Stimulated activated CD8-positive, alpha-beta memory T cell treated with anti-CD3 and anti-CD28 coated beads, Interleukin-12 subunit alpha, Interleukin-12 subunit beta, amount 100 ng/mL, for 24 hours (primary cell): ENCODE data around the gene OLA1.

ENCODE experiments used
- DNase-seq: peaks from one replicate; pipeline ENCODE4 v3.0.0-alpha.2; 2020; ENCODE audit errors: extremely low read depth

OLA1 gene

GRCh38 chr2:174035981-174036742, 212.2 kb downstream of the OLA1 start:
- DNase-seq, result no peak

DNA sequence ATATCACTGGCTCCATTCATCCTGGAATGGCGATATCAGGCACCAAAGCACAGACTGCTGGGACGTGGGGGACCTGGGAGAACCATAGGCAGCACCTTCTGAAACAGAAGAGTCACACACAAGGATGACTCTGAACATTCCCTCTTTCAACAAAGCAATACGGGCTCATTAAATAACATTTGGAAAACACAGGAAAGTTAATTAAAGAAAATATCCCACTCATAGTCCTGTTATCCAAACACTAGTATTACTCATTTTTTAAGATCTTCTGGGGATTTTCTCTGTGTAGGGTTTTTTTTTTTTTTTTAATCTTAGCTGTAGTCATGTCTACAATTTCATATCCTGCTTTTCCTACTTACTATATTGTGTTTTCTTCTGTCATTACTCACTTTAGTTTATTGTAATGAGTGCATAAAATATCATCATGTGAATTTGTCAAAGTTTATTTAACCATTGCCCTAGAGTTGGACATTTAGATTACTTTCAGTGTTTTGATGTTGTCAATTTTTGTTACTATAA, 213.2 kb downstream of the OLA1 start:
- DNase-seq, result no peak

DNA sequence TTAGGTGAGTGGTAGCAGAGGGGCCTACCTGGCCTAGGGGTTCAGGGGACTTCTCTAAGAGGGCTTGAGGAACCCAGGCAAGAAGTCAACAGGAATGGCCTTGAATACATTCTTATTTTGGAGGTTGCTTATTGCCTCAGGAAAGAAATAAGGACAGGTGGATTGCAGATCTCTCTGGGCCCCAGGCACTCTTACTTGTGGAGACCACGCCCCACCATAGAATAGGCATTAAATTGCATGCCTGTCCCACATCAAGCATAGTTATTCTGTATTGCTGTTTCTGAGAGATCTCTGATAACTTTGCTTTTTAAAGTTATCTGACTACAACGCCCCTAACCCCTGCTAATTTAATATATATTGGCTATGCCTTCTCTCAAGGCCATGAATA, 215.2 kb downstream of the OLA1 start:
- no peak for DNase-seq

DNA sequence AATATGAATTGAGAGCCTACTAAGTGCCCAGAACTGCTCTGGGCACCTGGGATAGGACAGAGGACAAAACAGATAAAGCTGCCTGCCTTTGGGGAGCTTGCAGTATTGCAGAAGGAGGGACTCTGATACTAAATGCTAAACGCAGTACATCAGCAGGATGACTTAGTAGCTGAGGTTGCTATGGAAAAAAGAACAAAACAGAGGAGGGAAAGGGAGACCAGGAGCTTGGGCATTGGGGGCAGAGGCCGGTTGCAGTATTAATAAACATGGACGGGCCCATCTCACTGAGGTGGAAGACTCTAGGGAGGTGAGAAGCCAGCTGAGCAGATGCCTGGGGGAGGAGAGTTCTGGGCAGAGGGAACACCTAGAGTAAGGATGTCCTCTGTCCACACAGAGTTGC, 217.1 kb downstream of the OLA1 start:
- DNase-seq, result no peak

DNA sequence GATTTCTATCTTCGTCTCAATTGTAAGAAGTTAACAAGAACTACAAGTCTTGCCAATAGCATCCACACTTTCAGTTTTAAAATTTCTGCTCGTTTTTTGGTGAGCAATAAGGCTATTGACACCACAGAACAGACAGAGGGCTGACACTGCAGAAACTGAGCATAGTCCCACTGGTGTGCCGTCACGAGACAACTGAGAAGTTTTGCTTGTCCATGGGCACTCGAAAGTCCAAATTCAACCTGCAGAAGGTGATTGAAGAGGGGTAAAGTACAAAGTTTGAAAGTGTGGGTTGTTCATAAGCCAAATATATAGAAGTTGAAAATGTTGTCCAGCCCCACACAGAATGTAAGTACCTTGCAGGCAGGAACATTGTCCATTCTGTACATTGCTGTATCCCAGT, 219.4 kb downstream of the OLA1 start:
- no peak for DNase-seq

- no peak for DNase-seq
Observed at GRCh38 chr2:174027956-174028355, 220.4 kb downstream of the OLA1 start.

DNA sequence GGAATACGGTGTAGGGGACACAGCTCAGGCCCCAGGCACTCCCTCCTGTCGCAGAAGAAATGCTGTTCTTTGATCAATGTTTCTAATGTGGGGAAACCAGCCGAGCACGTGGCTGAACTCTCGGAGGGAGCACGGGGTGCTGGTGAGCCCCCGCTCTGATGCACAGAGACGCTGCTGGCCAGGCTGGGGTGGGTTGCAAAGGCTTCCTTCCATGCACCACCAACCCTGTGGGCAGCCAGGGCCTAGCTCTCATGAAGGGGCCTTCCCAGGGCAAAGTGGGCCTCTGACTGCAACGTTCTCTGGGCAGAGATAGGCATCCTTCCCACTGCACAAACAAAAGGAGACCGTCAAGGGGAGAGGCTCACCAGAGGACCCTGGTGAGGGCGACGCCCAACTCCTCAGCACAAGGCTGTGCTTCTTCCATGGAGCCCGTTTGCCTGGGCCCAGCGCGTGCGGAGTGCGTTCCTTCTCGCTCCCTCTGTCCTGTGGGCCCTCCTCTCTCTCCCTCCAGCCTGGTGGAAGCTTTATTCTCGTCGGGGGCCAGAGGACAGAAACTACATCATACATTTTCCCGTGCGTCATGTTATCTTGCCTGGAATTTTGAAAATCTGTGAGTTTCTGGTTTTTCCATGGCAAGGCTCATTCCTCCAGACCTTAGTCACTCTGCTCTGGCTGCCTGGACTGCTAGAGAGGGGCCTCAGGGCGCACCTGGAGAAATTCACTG, 222.0 kb downstream of the OLA1 start:
- DNase-seq, result no peak

DNA sequence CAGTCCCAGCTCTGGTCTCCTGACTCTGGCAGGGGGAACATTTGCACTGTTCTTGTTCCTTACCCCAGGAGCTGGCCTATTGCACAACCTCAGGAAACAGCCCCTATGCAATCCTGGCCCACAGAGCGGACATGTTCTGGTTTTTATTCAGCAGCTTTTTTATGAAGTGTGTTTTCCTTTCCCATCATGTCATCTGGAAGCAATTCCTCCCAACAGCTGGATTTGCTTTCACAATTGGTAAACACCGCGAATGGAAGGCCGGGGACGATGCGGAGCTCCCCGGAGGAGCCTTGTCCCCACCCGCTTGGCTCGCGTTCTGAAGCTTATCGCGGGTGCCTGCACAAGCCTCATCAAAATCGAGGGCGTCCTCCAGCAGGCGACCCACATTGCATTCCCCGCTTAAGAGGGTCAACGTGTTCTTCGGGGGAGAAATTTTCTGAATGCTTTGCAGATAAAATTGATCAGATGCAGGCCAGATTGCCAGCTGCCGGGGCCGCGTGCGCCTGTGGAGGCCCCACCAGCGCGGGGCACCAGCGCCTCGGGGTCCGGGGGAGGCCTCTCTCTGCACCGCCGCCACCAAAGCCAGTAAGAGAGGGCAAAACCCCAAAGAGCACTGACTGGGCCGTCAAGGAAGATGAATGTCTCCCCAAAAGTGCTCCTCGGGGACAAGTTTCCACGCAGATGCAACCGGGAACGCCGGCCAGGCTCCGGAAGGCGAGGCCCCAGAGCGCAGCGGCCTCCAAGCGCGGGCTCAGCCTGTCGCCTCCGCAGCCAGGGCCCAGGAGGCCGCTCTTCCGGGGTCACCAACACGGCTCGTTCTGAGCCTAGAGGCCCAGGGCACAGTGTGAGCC, 222.8 kb downstream of the OLA1 start:
- no peak for DNase-seq

DNA sequence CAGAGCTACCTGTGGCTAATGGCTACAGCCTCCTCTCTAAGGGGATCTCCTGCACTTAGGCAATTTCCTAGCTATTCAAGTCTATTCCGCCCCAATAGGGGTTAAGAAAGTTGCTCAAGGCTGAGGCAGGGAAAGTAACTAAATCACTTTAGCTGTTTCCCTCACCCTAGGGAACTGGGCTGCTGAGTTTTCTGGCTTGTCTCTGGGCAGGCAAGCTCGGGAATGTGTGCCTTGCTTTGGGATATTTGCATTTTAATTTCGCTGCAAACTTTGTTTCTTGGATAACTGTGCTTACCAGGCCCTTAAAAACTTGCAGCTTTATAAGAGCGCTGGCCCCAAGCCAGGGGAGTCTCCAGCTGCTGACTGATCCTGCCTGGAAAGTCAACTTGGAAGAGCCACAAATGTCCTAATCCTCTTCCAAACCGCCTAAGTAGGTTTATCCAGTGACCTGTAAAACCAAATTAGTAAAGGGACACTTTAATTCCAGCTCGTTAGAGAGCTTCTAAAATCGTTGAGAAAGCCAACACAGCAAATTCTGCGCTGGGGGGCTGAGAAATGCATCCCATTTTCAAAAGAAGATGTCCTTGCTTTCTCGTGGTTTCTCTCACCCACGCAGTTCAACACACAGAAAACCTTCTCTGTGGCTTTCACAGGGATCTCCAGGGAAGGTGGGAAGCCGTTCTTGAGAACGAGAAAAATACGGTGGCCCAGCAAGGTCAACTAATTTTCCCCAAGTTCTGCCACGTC, 223.6 kb downstream of the OLA1 start:
- no peak for DNase-seq

DNA sequence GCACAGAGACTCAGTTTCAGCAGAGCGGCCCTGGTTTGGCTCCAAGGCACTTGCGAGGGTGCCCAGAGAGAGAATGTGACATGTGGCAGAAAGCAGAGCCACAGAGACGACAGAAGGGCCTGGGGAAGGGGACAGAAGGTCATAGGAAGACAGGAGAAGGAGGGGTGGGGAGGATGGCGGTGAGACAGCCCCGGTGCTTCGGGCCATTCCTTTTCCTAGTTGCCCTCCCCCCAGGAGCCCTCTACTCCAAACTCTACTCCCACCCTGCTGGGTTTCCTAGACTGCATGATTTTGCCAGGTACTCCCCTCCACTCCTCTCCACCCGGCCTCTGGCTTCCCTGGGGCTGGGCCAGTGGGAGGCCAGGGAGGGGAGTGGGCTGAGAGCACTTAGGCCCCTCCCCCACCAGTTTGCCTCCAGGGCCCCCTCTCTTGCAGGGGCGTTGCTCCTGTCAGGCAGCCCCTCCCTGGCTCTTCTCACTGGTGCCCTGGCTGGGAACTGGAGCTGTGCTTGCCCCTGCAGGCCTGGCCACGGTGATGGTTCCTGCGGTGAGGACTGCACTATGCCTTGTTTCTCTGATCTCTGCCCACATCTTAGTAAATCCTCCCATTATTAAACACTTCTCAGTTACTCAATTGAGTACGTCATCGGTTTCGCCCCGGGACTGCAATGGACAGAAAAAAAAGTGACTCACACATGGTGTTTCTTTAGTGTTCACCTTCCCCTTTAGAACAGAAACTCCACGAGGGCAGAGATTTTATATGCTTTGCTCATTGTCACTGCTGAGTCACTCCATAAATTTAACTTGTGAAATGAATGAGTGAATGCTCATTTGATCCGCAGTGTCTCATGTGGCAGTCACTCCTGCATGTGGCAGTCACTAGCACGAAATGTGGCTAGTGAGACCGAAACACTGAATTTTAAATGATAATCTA, 224.5 kb downstream of the OLA1 start:
- DNase-seq, result no peak
